ENCODE results near the gene ACSF3. TPM values are rescaled to one million over a fixed set of nuclear protein-coding genes. Genes with fewer than 3 reads are reported as not detected.
"Not testable (repeated sequence)": the region's sequence is repeated elsewhere in the genome, so short reads cannot be mapped to it uniquely, and the experiment has no call there.

Gene ACSF3
- polyA plus RNA-seq, 3 donors, result 15.3 to 24.3 (median 18.0) TPM

DNA sequence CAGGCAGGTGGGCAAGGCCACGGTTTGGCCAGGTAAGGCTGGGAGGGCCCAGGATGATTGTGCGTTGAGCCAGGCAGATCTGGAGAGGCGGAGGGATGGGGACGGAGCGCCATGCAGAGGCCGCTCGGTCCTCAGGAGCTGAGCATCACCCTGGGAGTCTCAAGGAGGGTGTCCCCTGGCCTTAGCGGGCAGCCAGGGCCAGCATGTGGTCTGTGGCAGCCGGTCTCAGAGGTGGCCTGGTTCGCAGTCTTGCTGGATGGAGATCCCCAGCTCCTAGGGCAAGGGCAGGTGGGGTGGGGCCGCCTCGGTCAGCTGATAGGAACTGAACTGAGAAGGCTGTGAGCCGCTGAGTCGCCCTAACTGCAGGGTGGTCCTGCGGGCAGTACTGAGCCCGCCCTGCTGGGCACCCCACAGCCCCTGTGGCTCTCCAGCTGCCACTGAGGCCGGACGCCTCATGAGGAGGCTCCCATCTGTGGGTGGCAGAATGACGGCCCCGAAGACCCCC lies 66.2 kb downstream of the ACSF3 start:
- no peak overlapping the region for H3K27ac ChIP-seq (ENCODE audit: low read depth, low read length)
- 80 to 90% (median 89%) methylated on average over 19 to 20 of the region's 20 CpGs for WGBS, 3 donors

DNA sequence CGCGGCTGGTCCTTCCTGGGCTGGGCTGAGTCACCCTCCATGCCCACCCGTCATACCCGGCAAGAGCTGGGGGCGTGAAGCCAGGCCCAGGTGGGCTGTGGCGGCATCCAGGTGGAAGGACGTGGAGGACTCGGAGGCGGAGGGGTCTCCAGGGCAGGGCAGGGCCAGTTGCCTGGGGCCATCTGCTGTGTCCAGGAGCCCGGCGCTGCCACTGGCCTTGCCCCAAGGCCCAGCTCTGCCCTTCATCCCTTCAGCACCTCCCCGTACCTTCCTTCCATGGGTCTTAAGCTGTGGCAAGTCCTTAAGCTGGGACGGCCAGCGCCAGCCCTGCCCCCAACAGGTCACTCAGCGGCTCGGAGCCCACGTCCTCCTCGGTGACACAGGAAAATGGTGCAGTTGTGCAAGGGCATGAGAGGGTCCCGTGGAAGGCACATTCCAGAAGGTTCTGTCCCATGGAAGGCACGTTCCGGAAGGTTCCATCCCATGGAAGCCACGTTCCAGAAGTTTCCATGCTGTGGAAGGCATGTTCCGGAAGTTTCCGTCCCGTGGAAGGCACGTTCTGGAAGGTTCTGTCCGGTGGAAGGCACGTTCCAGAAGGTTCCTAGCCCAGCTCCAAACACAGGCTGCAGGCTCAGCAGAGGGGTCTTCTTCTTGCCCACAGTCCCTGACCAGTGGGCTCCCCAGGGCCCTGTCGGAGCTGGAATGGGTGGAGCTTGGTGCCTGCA lies 67.5 kb downstream of the ACSF3 start:
- 81 to 87% (median 84%) methylated on average over 29 of the region's 29 CpGs for WGBS, 3 donors
- H3K27ac ChIP-seq (ENCODE audit: low read depth, low read length), result no peak overlapping the region

DNA sequence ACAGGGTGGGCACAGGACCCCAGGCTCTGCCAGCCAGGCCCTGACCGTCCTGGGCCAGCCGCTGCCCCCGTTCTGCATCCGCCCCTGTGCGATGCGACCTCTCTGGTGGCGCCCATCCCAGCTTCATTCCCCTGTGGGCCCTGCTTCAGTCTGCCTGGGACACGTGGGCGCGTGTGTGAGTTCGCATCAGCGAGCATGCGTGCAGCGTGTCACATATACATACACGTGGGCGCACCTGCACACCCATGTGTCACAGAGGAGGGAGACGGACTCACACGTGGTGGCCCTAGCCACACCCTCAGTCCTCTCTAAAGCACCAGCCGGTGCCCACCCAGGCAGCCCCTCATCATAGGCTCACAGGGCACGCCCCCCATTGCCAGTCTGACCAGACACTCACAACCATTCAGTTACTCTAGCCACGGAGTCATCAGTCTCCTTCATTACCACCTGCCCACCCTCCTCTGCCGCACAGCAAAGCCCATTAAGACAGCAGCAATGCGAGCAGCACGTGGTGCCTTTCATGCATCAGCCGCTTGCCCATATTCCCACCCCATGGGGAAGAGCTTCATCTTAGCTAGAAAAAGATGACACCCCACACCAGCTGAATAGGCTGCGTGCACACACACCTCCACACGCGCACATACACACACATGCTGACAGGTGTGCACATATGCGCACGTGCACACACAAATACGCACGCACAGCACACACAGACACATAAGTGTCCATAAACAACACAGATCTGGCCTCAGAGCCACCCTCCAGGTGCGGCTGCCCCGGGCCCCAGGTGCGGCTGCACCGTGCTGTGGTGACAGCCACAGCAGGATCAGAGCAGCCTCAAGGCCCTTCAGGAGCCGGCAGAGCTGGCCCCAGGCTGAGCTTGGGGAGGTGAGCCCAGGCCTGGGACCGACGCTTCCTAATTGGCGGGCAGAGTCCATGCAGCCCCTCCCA lies 68.4 kb downstream of the ACSF3 start:
- H3K27ac ChIP-seq (ENCODE audit: low read depth, low read length), result no peak overlapping the region
- 79 to 91% (median 89%) methylated on average over 40 of the region's 40 CpGs for WGBS, 3 donors

DNA sequence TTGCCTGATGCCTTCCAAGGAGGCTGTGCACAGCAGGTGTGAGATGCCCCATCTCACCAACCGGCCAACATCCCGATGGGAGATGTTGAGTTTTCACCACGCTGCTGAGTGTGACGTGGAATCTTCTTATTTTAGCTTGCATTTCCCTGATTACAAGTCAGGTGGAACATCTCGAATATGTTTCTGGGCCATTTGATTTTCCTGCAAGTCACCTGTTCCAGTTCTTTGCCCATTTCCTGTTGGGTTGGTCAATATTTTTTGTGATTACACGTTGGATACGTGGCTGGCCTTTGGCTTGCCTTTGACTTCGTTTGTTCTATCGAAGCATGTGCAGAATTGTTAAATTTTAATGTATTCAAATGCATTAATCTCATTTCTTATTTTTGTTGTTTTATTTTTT lies 69.6 kb downstream of the ACSF3 start:
- H3K27ac ChIP-seq (ENCODE audit: low read depth, low read length), result no peak overlapping the region
- 76 to 80% (median 78%) methylated on average over 9 of the region's 9 CpGs for WGBS, 3 donors

DNA sequence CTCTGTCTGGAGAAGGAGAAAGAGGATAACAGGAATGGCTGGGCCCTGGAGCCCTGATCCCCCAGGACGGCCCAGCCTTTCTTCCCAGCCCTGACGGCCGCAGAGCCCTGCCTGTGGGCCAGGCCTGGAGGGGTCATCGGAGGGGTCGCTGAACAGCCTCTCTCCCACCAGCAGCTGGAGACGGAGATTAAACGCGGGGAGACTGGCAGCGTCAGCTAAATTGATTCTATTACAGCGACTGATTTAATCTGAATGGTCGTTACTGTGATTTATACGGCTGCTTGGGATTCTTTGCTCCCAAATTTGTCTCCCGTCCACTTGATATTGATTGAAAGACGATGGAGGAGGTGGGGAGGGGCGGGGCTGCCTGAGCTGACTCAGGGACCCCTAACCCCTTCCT lies 70.8 kb downstream of the ACSF3 start:
- no peak overlapping the region for H3K27ac ChIP-seq (ENCODE audit: low read depth, low read length)
- WGBS, 3 donors, result 40 to 60% (median 56%) methylated on average over 15 of the region's 15 CpGs

DNA sequence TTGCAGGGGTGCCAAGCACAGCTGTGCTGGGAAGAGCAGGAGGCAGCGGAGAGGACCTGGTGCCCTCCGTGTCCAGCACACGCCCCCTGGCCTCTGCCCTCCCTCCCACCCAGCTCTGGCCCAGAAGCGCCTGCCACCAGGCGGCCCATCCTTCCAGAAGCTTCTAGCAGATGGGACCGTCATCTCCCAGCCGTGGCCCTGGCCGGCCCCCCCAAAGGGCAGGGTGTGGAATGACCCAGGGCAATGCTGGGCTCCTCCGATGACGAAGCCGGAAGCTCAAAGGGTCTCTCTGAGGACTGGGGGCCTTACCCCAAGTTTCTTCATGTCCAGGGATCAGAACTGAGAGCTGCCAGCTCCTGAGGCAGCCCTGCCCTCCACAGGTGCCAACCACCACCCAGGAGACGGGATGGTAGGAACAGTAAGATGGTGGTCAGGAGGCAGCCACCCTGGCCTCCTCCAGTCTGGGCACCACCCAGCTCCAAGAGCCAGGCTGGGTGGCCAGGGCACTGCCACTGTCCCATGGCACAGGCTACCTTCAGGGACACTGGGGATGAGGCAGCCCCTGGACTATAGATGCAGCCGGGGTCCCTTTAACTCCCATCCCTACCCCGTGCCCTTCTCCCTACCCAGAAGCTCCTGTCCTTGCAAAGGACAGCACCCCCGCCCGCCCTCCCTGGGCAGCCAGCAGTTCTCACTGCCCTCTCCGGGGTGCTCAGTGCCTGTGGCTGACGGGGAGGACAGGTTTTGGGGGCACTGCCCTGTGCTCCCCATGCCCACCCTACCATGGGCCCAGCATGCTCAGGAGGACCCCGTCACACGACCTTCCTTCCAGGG lies 71.4 kb downstream of the ACSF3 start:
- H3K27ac ChIP-seq (ENCODE audit: low read depth, low read length), result no peak overlapping the region
- WGBS, 3 donors, result 67 to 81% (median 78%) methylated on average over 20 of the region's 20 CpGs

DNA sequence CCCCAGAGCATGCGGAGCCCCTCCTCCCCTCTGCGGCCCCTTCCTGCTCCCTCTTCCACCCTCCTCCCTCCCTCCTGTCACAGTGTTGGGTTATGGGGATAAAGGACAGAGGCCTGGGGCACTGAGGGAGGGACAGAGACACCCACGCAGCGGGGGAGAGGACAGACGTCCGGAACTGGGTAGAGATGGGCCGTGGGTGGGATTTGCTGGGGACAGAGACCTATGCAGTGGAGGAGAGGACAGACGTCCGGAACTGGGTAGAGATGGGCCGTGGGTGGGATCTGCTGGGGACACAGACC lies 72.0 kb downstream of the ACSF3 start:
- not testable (repeated sequence) for H3K27ac ChIP-seq (ENCODE audit: low read depth, low read length)
- WGBS, 3 donors, result 52 to 82% (median 77%) methylated on average over 9 to 10 of the region's 10 CpGs

DNA sequence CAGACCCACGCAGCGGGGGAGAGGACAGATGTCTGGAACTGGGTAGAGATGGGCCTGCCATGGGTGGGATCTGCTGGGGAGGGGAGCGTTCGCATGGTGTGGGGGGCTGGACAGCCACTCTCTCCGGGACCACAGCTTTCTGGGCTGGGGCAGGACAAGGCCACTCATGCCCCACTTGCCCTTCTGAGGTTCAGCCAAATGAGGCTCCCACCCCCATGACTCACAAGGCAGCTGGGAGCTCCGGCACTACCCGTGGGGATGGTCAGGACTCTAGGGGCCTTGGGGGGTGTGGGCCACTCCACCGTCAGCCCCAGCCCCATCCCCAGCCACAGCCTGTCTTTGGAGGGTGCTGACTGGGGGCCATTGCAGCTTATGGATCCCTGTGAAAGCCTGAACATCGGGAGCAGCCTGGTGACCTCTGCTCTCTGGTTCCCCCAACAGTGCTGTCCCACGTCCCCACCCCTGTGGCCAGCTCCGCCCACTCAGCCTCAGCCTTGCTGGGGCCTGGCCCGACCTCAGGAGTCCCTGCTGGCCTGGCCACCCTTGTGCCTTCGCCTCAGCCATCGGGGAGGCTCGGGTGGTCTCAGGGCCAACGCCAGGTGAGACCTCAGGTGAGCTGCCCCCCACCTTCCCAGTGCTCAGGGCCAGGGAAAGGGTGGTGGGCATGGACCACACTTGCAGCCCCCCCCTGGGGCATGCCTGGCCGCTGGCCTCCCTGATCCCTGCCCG lies 73.2 kb downstream of the ACSF3 start:
- H3K27ac ChIP-seq (ENCODE audit: low read depth, low read length), result no peak overlapping the region
- WGBS, 3 donors, result 65 to 68% (median 65%) methylated on average over 18 of the region's 18 CpGs

DNA sequence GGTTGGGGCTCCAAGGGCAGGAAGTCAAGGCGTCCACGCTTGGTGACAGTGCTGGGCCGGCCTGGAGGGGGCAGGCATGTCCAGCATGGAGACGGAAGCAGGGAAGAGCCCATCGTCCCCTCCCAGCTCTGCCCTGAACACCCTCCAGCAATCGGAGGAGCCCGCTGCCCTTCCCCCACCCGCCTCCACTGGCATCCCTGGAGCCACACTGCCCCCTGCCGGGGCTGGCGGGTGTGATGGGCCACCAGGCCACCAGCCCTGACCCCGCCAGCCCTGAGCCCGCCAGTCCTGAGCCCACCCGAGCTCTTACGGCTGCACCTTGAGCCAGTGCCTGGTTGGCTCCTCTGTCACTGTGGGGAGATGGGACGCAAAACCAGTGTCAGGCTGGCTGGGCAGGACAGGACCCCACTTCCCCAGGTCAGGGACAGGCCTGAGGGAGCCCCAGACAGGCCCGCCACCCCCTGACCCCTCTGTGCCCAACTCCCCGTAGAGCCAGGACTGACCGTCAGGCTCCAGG lies 73.8 kb downstream of the ACSF3 start:
- H3K27ac ChIP-seq (ENCODE audit: low read depth, low read length), result no peak overlapping the region

DNA sequence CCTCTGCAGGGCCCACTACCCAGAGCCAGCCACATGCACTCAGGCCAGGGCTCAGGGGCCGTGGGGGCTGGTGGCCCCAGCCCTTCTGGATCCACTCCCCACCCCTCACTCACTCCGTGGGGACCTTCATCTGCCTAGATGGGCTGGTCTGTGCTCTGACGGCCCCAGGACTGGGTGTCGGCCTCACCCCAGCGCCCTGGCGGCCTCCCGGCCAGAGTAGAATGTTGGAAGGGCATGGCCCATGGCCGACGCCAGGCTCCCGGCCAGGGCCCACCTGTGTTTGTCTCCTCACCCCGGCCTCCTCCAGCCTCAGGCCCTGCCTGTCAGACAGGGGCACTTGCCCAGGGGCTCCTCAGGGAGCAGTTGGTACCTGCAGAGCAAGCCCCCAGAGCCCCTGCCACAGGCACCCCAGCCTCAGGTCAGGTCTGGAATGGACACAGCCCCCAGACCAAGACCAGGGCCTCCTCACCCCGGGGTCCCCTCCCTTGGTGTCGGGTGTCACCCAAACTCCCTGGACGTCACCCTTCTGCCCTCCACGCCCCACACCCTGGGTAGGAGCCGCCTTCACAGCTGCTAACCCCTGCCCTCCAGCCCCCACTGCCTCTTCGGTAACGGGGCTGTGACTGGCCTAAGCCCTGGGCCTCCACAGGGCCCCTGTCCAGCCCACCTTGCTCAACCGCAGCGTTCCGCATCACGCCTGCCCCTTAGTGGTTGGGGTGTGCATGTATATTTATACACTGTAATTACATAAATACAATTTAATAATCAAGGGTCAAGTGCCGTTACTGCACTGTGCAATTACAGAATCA lies 74.9 kb downstream of the ACSF3 start:
- WGBS, 3 donors, result 60 to 70% (median 67%) methylated on average over 23 of the region's 23 CpGs
- no peak overlapping the region for H3K27ac ChIP-seq (ENCODE audit: low read depth, low read length)

More for the DNA sequence above, 73.8 kb downstream of the ACSF3 start:
- WGBS, 3 donors, result 14 to 21% (median 16%) methylated on average over 10 to 18 of the region's 18 CpGs

DNA sequence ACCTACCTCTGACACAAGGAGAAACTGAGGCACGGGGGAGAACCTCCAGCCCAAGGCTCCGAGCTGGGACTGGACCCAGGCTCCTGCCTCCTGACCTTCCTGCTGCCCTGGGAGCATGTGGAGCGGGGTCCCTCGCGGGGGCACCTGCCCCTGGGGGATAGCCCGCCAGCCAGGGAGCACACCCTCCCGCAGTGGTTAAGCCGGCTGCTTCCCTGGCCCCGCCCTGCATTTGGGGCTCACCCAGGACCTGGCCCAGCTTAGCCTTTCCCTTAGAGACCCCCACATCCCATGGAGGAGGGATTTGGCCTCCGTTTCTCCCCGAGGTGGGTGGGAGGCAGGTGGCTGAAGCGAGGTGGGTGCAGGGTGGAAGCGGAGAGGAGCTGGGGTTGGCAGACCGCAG lies 76.1 kb downstream of the ACSF3 start:
- no peak overlapping the region for H3K27ac ChIP-seq (ENCODE audit: low read depth, low read length)
- 74 to 80% (median 78%) methylated on average over 13 to 14 of the region's 14 CpGs for WGBS, 3 donors

DNA sequence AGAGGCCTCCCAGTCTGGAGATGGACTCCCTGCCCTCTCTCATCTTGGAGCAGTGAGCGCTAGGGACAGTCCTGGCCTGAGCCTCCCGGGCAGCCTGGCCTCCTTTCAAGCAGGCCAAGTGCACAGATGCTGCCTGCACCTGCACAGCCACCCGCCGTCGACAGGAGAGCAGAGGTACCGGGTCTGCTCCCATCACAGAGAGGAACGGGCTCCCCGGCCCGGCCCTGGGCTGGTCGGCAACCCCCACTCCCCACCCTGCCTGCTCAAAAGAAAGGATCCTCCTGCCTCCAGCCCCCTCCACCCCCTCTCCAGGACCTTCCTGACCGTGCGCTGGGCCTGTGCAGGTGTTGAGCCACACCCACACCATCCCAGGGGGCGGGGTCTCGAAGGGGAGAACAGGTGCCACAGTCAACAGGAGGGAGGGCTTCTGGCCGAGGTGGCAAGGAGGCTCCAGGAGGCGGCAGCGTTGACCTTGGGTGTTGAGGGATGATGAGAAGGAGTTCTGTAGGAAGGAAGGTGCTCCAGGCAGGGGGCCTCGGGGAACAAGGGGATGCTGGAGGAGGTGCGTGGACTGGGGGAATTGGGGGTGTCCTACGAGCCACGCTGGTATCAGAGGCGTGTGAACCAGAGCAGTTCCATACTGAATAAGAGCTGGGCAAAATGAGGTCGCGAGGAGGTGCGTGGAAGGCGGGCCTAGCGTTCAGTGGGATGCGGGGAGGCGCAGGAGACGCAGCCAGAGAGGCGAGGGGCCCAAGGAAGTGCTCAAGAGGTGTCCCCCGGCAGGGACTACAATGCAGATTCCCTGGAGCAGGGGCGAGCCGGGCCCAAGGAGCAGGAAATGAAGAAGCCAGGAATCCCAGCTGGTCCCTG lies 76.9 kb downstream of the ACSF3 start:
- 9 to 13% (median 13%) methylated on average over 31 to 34 of the region's 34 CpGs for WGBS, 3 donors

DNA sequence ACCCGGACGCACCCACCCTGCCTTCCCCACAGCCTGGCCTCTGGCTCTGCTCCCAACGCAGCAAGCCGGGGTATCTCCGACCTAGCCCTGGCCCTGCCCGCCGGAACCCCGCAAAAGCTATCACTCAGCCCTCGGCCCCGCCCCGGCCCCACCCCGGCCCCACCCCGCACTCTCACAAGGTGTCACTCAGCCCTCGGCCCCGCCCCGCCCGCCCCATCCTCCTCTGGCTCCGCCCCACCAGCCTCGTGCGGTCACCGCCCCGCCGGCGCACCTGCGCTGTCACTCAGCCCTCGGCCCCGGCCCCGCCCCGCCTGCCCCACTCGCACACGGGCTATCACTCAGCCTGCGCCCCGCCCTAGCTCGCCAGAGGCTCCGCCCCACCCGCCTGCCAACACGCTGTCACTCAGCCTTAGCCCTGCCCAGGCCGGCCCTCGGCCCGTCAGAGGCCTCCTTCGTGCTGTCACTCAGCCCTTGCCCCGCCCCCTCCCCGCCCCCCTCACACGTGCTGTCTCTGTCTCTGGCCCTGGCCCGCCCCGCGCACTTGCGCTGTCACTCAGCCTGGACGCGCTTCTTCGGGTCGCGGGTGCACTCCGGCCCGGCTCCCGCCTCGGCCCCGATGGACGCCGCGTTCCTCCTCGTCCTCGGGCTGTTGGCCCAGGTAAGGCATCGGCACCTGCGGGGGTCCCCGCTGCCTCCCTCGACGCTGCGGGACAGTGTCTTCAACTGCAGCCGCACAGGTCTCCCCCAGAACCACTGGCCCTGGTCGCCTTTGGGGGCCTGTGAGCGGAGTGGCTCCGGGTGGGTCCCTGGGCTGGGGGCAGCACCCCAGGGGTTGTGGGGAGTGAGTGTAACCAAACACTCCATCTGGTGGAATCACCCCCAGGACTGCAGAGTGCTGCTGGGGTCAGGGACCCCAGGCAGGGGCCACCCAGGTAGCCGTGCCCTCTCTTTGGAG lies 77.8 kb downstream of the ACSF3 start, which contains the start of gene CDH15:
CDH15 (plus strand) TSS at position 533 of the 955 bp plus-strand sequence; CDS start at position 617, 84 bp downstream.
- no peak within 1 kb of the TSS for H3K27ac ChIP-seq (ENCODE audit: low read depth, low read length)
- 6 to 7% (median 6%) methylated on average over 57 to 74 of the region's 74 CpGs for WGBS, 3 donors

More for the DNA sequence above, 76.9 kb downstream of the ACSF3 start:
- H3K27ac ChIP-seq (ENCODE audit: low read depth, low read length), result no peak overlapping the region

DNA sequence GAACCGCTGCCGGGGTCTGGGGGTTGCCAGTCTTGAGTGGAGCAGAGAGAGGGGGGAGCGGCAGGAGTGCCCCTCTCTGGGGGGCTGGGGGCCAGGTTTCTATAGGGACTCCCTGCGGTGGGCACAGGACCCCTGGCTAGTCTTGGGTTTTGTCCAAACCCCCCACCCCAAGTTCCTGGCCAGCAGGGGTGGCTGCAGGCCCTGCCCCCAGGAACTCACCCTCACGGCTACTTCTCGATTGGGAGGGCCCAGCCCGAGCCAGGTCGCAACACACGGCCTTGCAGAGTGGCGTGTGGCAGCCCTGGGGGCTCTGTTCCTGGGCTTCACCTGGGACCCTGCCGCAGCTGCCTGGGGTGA lies 78.5 kb downstream of the ACSF3 start:
- 70 to 87% (median 77%) methylated on average over 11 of the region's 11 CpGs for WGBS, 3 donors
- H3K27ac ChIP-seq (ENCODE audit: low read depth, low read length), result no peak overlapping the region

DNA sequence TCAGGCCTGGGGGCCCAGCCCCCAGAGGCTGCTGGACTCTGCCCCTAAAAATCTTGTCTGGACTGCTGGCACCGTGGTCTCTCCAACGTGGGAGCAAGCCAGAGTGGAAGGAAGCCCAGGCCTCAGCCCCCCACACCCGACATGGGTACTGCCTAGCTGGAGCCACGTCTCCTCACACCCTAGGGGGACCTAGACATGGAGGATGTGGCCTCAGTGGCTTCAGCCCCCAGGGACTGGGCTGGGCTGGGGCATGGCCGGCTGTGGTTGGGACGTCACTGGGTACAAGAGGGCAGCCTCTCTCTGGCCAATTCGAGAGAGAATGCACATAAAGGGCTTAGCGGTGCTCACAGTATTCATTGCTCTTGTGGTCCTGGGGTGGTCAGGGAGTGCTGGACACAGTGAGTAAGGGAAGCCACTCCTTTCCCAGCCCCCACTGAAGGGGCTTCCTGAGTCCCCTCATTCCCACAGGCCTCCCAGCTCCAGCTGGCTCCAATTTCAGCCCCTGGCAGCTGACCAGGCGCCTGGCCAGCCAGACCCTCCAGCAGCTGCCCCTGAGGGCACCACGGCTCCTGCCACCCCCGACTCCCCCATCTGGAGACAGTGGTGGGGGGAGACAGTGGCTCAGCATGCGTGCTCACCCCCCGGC lies 79.0 kb downstream of the ACSF3 start:
- WGBS, 3 donors, result 47 to 68% (median 57%) methylated on average over 13 of the region's 13 CpGs
- no peak overlapping the region for H3K27ac ChIP-seq (ENCODE audit: low read depth, low read length)
